GM12801 (cell line): ENCODE results near the gene TSEN15.

Source experiments
- TF ChIP-seq, protein P1 (sequence below): IDR thresholded peaks from one replicate; pipeline ENCODE4 v1.5.1; 2011; ENCODE audit warnings: control low read depth; ENCODE audit not compliant: insufficient read length; ENCODE audit errors: extremely low read depth

Gene TSEN15

DNA sequence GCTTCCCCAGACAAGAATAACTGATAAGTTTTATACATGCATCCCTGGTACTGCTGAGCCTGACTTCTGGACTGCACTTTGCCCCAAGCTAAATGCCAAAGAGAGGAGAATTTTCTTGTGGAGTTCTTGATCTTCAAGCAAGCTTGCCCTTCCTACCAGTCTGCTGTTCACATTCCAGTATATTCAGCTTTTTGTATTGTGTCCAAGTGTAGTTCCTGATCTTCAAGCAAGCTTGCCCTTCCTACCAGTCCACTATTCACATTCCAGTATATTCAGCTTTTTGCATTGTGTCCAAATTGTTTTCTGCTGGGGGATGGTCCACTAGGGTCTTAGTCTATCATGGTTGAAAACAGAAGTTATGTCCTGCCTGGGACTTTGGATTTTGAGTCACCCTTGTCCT, 894 bp upstream of the TSEN15 start:
- TF ChIP-seq, protein P1, sequence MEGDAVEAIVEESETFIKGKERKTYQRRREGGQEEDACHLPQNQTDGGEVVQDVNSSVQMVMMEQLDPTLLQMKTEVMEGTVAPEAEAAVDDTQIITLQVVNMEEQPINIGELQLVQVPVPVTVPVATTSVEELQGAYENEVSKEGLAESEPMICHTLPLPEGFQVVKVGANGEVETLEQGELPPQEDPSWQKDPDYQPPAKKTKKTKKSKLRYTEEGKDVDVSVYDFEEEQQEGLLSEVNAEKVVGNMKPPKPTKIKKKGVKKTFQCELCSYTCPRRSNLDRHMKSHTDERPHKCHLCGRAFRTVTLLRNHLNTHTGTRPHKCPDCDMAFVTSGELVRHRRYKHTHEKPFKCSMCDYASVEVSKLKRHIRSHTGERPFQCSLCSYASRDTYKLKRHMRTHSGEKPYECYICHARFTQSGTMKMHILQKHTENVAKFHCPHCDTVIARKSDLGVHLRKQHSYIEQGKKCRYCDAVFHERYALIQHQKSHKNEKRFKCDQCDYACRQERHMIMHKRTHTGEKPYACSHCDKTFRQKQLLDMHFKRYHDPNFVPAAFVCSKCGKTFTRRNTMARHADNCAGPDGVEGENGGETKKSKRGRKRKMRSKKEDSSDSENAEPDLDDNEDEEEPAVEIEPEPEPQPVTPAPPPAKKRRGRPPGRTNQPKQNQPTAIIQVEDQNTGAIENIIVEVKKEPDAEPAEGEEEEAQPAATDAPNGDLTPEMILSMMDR: no peak

DNA sequence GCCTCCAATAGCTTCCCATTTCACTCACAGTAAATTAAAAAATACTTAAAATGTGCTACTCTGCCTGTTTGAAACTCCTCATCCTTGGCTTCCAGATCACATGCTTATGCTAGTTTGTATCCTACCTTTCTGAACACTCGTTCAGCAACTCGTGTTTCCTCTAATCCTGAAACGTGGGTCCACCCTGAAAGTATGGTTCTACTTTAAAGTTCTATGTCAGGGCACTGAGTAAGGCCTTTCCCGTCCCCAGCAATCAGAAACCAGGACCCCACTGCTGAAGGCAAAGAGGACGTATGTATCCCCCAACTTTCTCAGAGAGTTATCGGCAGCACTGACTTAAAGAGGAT, 419 bp upstream of the TSEN15 start:
- TF ChIP-seq, protein P1: no peak

DNA sequence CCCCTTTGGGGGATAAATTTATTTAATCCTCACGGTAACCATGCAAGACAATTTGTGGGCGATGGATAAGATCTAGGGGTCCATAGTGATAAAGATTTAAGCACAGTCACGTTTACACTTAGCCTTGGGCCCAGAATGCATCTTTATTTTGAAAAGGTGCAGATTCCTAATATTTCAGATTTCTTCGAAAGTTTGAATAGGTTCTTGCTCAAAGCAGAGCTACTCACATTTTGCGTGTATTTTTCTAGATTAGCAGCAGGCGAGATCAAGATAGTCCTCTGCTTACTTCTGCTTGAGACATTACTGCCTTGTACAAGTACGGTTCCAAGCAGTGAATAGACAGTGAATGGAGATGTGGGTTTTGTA, 647 bp downstream of the TSEN15 start:
- TF ChIP-seq, protein P1: no peak

DNA sequence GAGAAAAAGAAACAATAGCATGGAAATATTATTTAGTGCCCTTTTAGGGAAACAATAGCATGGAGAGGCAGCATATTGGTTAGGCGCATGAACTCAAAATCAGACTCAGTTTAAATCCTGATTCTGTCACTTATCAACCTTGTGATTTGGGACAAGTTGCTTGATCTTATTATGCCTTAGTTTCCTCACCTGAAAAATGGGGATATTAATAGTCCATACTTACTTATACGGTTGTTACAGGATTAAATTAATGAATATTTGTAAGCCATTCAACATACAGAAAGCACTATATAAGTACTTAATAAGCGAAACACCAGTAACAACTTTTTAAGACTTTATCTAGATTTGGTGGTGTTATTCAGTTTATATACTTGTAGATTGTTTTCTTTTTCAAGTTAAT, 1.2 kb downstream of the TSEN15 start:
- TF ChIP-seq, protein P1: no peak

DNA sequence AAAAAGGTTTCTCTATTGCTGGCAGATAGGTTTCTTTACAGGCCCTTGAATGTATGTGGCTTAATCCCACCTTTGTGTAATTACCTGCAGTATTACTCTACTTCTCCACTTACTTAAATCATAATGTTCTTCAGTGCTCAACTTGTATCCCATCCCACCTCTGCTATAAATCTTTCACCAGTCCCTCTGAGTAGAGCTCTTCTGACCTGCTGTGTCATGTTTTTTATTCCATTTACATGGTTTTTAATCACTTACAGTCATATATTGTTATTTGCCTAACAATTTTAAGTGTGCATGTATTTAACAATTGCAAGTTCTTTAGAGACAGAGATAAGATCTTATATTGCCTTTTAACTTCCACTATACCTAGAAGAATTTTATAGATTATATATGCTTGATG, 2.4 kb downstream of the TSEN15 start:
- TF ChIP-seq, protein P1: no peak

DNA sequence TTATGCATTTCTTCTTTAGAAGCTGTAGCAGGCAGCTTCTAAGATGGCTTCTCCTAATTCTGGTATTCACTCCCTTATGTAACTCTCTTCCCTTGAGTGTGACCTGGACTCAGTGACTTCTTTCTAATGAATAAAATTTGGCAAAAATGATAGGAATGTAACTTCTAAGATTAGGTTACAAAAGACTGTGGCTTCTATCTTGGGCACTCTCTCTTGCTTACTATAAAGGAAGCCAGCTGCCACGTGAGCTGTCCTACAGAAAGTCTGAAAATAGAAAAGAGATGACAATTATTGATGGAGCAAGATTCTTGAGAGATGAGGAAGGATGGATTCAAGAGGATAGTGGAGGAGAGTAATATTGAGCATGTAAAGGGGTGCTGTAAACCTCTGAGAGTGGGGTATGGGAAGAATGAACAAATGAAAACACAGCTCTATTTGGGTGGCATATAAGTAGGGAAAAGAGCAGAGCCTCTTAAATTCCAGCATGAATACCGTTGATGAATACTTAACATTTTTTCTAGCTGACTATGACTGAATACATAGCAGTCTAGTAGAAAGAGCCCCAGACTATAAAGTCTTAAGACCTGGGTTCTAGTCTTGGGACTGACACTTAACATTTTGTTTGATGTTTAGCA, 5.5 kb downstream of the TSEN15 start:
- TF ChIP-seq, protein P1: no peak

DNA sequence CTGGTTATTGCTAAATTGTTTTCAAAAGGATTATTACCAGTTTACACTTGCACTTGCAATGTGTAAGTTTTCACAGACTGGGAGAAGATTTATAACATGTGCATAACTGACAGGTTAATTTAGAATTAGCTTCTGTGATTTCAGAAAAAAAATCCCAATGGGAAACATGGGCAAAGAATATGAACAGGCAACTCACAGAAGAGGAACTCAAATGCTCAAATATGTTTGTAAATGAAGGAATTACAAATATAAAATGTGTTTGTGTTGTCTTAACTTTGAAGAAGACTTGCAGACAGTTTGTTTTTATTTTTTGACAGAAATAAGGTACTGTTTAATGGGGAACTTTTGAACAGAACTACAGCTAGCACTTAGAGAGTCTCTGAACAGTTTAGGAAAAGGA, 8.4 kb downstream of the TSEN15 start:
- TF ChIP-seq, protein P1: no peak
